ENCODE results near the gene KDM5B.

DNA sequence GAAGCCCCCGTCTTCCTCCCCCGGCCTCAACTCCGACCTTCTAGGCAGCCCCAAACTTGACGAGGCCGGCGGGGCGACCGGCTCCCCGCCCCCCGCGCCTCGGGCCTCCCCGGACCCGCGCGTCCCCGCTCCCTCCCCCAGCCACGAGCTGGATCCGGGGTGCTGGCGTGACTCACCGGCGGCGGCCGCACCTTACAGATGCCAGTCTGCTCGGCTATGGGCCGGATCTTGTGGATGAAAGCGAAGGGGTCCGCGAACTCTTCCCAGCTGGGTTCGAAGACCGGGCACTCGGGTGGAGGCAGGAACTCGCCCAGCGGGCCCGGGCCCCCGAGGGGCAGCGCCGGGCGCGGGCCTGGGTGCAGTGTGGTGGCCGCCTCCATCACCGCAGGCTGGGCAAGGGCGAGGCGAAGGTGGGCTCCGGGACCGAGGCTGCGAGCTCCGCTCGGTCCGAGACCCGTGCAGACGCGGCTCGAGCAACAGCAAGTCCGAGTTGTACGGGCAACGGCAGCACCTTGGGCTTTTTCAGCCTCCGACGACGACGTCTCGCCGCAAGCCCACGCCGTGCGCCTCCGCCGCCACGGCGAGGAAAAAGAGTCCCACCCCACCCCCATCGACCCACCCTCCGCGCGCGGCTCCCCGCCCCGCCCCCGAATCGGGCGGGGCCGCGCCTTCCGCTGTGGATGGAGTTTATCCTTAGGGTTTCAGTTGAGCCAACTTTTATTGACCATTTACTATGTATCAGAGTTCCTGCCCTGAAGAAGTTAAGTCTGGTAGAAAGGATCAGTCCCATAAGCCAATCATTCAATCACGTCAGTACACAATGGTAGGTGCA lies at the start of gene KDM5B:
- TF ChIP-seq POLR2A (IDR thresholded peaks at IDR 0.05; ENCODE audit: low read length), result peak; percentile 68
- TF ChIP-seq GATA1 (IDR thresholded peaks at IDR 0.05; ENCODE audit: low read depth, low read length), result no peak
